Vagina (tissue), 2 donors: ENCODE measurements around the gene POLN.

ENCODE experiments used
- CTCF ChIP-seq, 3 experiments: fragments of 450-650 bp in 2 of 3; fragments of 200-600 bp in 1 of 3; sonication (generic) in 1 of 3; IDR thresholded peaks; one replicate each; pipeline ENCODE4 v1.5.1; 2017 to 2019; ENCODE audit warnings: antibody characterized with exemption in 3 of 3, mild to moderate bottlenecking in 2 of 3, moderate library complexity in 2 of 3
- POLR2A ChIP-seq, 2 donors: fragments of 450-650 bp; IDR thresholded peaks; one replicate each; pipeline ENCODE4 v1.6.1; 2017; ENCODE audit warnings: antibody characterized with exemption in 2 of 2, mild to moderate bottlenecking in 2 of 2, moderate library complexity in 2 of 2

DNA sequence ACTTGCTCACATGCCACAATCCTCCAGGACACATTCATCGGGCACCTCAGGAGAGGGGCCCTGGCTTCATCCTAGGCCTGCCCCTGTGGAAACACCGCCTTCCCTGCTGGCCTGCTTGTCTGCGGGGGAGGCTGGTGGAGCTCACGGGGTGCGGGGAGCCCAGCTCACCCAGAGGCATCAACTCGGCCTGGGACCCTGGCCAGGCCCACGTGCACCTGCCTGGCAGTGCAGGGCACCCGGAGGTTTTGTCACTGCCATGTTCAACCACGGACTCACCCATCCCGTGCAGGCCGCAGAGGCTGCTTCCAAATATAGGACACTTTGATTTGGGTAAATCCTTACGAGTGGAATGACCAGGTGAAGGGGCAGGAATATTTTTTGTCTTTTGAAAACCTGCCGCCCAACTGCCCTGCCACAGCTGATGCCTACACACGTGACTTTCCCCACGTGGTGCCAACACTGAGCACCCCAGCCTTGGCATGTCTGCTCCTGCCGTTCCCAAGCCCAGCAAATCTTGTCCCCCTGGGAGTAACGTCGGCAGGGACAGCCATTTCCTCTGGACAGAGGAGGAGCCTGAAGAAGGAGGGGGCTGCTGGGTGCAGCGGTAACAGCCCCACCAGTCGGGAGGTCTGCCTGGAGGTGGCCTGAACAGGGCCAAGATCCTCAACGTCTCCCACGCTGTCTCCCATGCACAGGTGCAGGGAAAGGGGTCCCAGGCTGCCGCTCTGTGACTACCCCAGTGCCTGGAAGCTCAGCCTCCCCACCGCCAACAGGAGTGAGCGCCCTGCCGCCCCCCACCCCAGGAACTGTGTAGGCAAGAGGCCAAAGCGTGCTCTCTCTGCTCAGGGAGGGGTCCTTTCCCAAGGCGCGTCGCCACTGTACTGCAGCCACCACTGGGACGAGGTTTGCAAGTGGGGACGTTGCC is 11.5 kb upstream of the POLN start:
- TF ChIP-seq POLR2A (IDR thresholded peaks at IDR 0.05): no peak
- TF ChIP-seq CTCF (IDR thresholded peaks at IDR 0.05): no peak
